Measurements from ENCODE around the gene KMT2C. TPM values are rescaled to one million over a fixed set of nuclear protein-coding genes. Genes with fewer than 3 reads are reported as not detected.
"Not testable (repeated sequence)": the region's sequence is repeated elsewhere in the genome, so short reads cannot be mapped to it uniquely, and the experiment has no call there.

Gene KMT2C
- total RNA-seq, 4 donors from 2014 or later: 44.1 to 67.6 (median 63.9) TPM

GRCh38 chr7:152313831-152314604 lies 121.8 kb downstream of the KMT2C start:
- Histone ChIP-seq H3K4me3 (peak overlapping the region in 1 of 4 donors; percentile 8), H3K9me3 (no peaks in the 10 kb centered on the region), H3K27ac (peak overlapping the region; percentile 5 to 59 (median 22)), H3K36me3 (peaks cover 0 to 17% of the 10 kb centered on the region in 2 donors), H3K27me3 (no peaks in the 10 kb centered on the region), H3K4me1 (peaks cover 48 to 54% of the 10 kb centered on the region in 2 donors)
- intact Hi-C loops (cut with DNase I; ENCODE audit: low total_unique reads): no loop called here
- DNase-seq (no peak), ATAC-seq (peak; percentile 71 to 80)
- in situ Hi-C loops (cut with MboI; ENCODE audit: low sequenced_read_pairs in 4 of 4): no loop called here
- no peak for TF ChIP-seq POLR2A (IDR thresholded peaks at IDR 0.05)
- TF ChIP-seq, protein P1, sequence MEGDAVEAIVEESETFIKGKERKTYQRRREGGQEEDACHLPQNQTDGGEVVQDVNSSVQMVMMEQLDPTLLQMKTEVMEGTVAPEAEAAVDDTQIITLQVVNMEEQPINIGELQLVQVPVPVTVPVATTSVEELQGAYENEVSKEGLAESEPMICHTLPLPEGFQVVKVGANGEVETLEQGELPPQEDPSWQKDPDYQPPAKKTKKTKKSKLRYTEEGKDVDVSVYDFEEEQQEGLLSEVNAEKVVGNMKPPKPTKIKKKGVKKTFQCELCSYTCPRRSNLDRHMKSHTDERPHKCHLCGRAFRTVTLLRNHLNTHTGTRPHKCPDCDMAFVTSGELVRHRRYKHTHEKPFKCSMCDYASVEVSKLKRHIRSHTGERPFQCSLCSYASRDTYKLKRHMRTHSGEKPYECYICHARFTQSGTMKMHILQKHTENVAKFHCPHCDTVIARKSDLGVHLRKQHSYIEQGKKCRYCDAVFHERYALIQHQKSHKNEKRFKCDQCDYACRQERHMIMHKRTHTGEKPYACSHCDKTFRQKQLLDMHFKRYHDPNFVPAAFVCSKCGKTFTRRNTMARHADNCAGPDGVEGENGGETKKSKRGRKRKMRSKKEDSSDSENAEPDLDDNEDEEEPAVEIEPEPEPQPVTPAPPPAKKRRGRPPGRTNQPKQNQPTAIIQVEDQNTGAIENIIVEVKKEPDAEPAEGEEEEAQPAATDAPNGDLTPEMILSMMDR (IDR thresholded peaks at IDR 0.05 in 4 of 5, conservative IDR thresholded peaks at IDR 0.05 in 1 of 5): no peak

GRCh38 chr7:152313217-152313616 lies 122.6 kb downstream of the KMT2C start:
- Histone ChIP-seq H3K27me3 (no peaks in the 10 kb centered on the region), H3K27ac (peak overlapping the region in 3 of 4 donors; percentile 6 to 60 (median 38)), H3K36me3 (peaks cover 0 to 17% of the 10 kb centered on the region in 2 donors), H3K4me1 (peaks cover 48 to 54% of the 10 kb centered on the region in 2 donors), H3K9me3 (no peaks in the 10 kb centered on the region), H3K4me3 (no peak overlapping the region)
- TF ChIP-seq, protein P1 (IDR thresholded peaks at IDR 0.05 in 4 of 5, conservative IDR thresholded peaks at IDR 0.05 in 1 of 5): no peak
- TF ChIP-seq POLR2A (IDR thresholded peaks at IDR 0.05): no peak
- ATAC-seq (no peak), DNase-seq (no peak)
- intact Hi-C loops (cut with DNase I; ENCODE audit: low total_unique reads): no loop called here
- in situ Hi-C loops (cut with MboI; ENCODE audit: low sequenced_read_pairs in 4 of 4): no loop called here

GRCh38 chr7:152312316-152312715 lies 123.5 kb downstream of the KMT2C start:
- Histone ChIP-seq H3K9me3 (no peaks in the 10 kb centered on the region), H3K27me3 (no peaks in the 10 kb centered on the region), H3K4me3 (no peak overlapping the region), H3K27ac (peak overlapping the region; percentile 13 to 60 (median 24)), H3K4me1 (peaks cover 45 to 54% of the 10 kb centered on the region in 2 donors), H3K36me3 (peaks cover 0 to 25% of the 10 kb centered on the region in 2 donors)
- intact Hi-C loops (cut with DNase I; ENCODE audit: low total_unique reads): no loop called here
- no peak for ATAC-seq
- in situ Hi-C loops (cut with MboI; ENCODE audit: low sequenced_read_pairs in 4 of 4): no loop called here
- DNase-seq: no peak
- TF ChIP-seq, protein P1 (IDR thresholded peaks at IDR 0.05 in 4 of 5, conservative IDR thresholded peaks at IDR 0.05 in 1 of 5): no peak
- TF ChIP-seq POLR2A (IDR thresholded peaks at IDR 0.05): no peak

GRCh38 chr7:152307902-152308301 lies 127.9 kb downstream of the KMT2C start:
- TF ChIP-seq POLR2A (IDR thresholded peaks at IDR 0.05): no peak
- TF ChIP-seq, protein P1 (IDR thresholded peaks at IDR 0.05 in 4 of 5, conservative IDR thresholded peaks at IDR 0.05 in 1 of 5): no peak
- Histone ChIP-seq H3K36me3 (peaks cover 0 to 47% of the 10 kb centered on the region in 2 donors), H3K4me3 (no peak overlapping the region), H3K9me3 (no peaks in the 10 kb centered on the region), H3K4me1 (peaks cover 13 to 16% of the 10 kb centered on the region in 2 donors), H3K27me3 (no peaks in the 10 kb centered on the region), H3K27ac (no peak overlapping the region)
- ATAC-seq: no peak
- no peak for DNase-seq
- intact Hi-C loops (cut with DNase I; ENCODE audit: low total_unique reads): no loop called here
- in situ Hi-C loops (cut with MboI; ENCODE audit: low sequenced_read_pairs in 4 of 4): no loop called here

DNA sequence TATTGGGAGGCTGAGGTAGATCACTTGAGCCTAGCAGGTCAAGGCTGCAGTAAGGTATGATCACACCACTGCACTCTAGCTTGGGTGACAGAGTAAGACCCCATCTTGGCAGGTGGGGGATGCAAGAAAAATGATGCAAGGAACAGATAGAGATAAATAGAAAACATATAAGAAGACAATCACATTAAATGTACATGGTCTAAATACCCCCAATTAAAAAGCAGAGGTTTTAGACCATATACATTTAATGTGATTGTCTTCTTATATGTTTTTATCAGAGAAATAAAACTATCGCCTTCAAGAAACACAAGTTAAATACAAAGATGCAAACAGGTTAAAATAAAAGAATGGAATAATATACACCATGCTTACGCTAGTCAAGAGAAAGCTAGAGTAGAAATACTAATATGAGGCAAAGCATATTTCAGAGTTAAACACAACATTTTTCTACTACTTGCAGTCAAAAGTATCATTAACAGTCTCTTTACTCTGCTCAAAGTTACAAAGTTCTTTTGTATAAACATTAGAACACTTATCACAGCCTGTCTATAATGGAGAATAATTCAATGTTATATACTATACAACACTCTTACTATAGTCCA lies 136.2 kb downstream of the KMT2C start:
- H3K4me3 ChIP-seq; intact Hi-C loops (cut with DNase I; ENCODE audit: low total_unique reads); in situ Hi-C loops (cut with MboI; ENCODE audit: low sequenced_read_pairs in 4 of 4); H3K9me3 ChIP-seq; H3K4me1 ChIP-seq; ATAC-seq; H3K36me3 ChIP-seq; H3K27me3 ChIP-seq; DNase-seq; H3K27ac ChIP-seq: not testable (repeated sequence)

Data from gastrocnemius medialis (tissue), 4 donors.